Measurements from ENCODE around the gene UBIAD1.
A peak's percentile ranks its signal among the peaks of the same experiment; 100 is the strongest.

UBIAD1 gene

GRCh38 chr1:11311816-11312755, 39.1 kb downstream of the UBIAD1 start:
- DNase-seq, result no peak

- DNase-seq, result no peak
Observed at GRCh38 chr1:11314959-11315358, 42.0 kb downstream of the UBIAD1 start.

- DNase-seq, result no peak
Observed at GRCh38 chr1:11316701-11317100, 43.7 kb downstream of the UBIAD1 start.

- DNase-seq, result no peak
Observed at GRCh38 chr1:11318982-11319381, 46.0 kb downstream of the UBIAD1 start.

GRCh38 chr1:11320153-11320936, 47.3 kb downstream of the UBIAD1 start:
- peak in 1 of 2 donors; percentile 7 for DNase-seq

- DNase-seq, result no peak
Observed at GRCh38 chr1:11321656-11322491, 48.9 kb downstream of the UBIAD1 start.

GRCh38 chr1:11324567-11325165, 51.7 kb downstream of the UBIAD1 start:
- DNase-seq, result no peak

- no peak for DNase-seq
Observed at GRCh38 chr1:11326070-11326469, 53.1 kb downstream of the UBIAD1 start.

- no peak for DNase-seq
Observed at GRCh38 chr1:11328444-11328843, 55.4 kb downstream of the UBIAD1 start.

GRCh38 chr1:11330411-11330810, 57.4 kb downstream of the UBIAD1 start:
- no peak for DNase-seq

- no peak for DNase-seq
Observed at GRCh38 chr1:11331036-11331944, 58.3 kb downstream of the UBIAD1 start.

GRCh38 chr1:11331945-11332546, 59.0 kb downstream of the UBIAD1 start:
- DNase-seq, result no peak

GRCh38 chr1:11333631-11334030, 60.6 kb downstream of the UBIAD1 start:
- DNase-seq, result no peak

GRCh38 chr1:11334261-11334804, 61.3 kb downstream of the UBIAD1 start:
- no peak for DNase-seq

GRCh38 chr1:11334821-11335220, 61.8 kb downstream of the UBIAD1 start:
- no peak for DNase-seq

GRCh38 chr1:11335417-11336056, 62.5 kb downstream of the UBIAD1 start:
- DNase-seq, result no peak

- DNase-seq, result peak; percentile 24 to 47
Observed at GRCh38 chr1:11337580-11338073, 64.6 kb downstream of the UBIAD1 start.

Measured in inflammatory macrophage (primary cell).